Liver (tissue), 9 donors: ENCODE data around the gene WNT11. TPM values are rescaled to one million over a fixed set of nuclear protein-coding genes. Genes with fewer than 3 reads are reported as not detected.

Experiments used
- DNase-seq: peaks from one replicate; pipeline ENCODE4 v3.0.0-alpha.2; 2017; ENCODE audit warnings: low spot score
- H3K27ac ChIP-seq, 2 donors: one replicate each; pipeline ENCODE4 v1.7.0; 2013; ENCODE audit warnings: inconsistent platforms in 2 of 2, low read length in 2 of 2, control low read depth in 1 of 2, low read depth in 1 of 2, mild to moderate bottlenecking in 1 of 2
- H3K27me3 ChIP-seq, 4 donors: one replicate each; pipeline versions ENCODE4 v1.6.1 to v1.7.0; 2013; ENCODE audit warnings: low read length in 3 of 4, inconsistent platforms in 1 of 4, mild to moderate bottlenecking in 1 of 4, moderate library complexity in 1 of 4; ENCODE audit not compliant: control insufficient read depth in 4 of 4, insufficient read depth in 4 of 4
- H3K36me3 ChIP-seq, 4 donors: one replicate each; pipeline versions ENCODE4 v1.6.1 to v1.7.0; 2013; ENCODE audit warnings: low read length in 3 of 4, mild to moderate bottlenecking in 3 of 4, low read depth in 1 of 4, moderate library complexity in 1 of 4; ENCODE audit not compliant: control insufficient read depth in 4 of 4, insufficient read depth in 3 of 4
- H3K4me1 ChIP-seq, 4 donors: one replicate each; pipeline versions ENCODE4 v1.6.1 to v1.7.0; 2013; ENCODE audit warnings: low read length in 3 of 4, mild to moderate bottlenecking in 3 of 4, moderate library complexity in 1 of 4; ENCODE audit not compliant: control insufficient read depth in 4 of 4, insufficient read depth in 4 of 4
- H3K4me3 ChIP-seq, 3 donors: one replicate each; pipeline versions ENCODE4 v1.6.1 to v1.7.0; 2013; ENCODE audit warnings: low read length in 3 of 3, control low read depth in 1 of 3, low read depth in 1 of 3, mild to moderate bottlenecking in 1 of 3
- H3K9ac ChIP-seq, 2 donors: one replicate each; pipeline ENCODE4 v1.7.0; 2013; ENCODE audit warnings: low read length in 2 of 2, mild to moderate bottlenecking in 2 of 2, moderate library complexity in 2 of 2, control low read depth in 1 of 2, low read depth in 1 of 2
- H3K9me3 ChIP-seq, 4 donors: one replicate each; pipeline versions ENCODE4 v1.6.1 to v1.7.0; 2013; ENCODE audit warnings: low read length in 3 of 4; ENCODE audit not compliant: control insufficient read depth in 4 of 4
- EGR1 ChIP-seq, 2 donors: IDR thresholded peaks; 2 replicates each; pipeline ENCODE4 v1.6.1; 2016 to 2018; ENCODE audit warnings: antibody characterized with exemption in 2 of 2, low read depth in 2 of 2
- FOXA1 ChIP-seq: IDR thresholded peaks from 2 replicates; pipeline ENCODE4 v1.6.1; 2016; ENCODE audit warnings: antibody characterized with exemption
- FOXA2 ChIP-seq: IDR thresholded peaks from 2 replicates; pipeline ENCODE4 v1.6.1; 2016; ENCODE audit warnings: antibody characterized with exemption
- GABPA ChIP-seq, 2 donors: IDR thresholded peaks in 1 of 2; conservative IDR thresholded peaks in 1 of 2; 2 replicates each; pipeline ENCODE4 v1.6.1; 2016; ENCODE audit warnings: antibody characterized with exemption in 2 of 2, mild to moderate bottlenecking in 1 of 2, moderate library complexity in 1 of 2
- HNF4A ChIP-seq, 2 donors: conservative IDR thresholded peaks; 2 replicates each; pipeline ENCODE4 v1.6.1; 2016; ENCODE audit warnings: antibody characterized with exemption in 2 of 2, mild to moderate bottlenecking in 2 of 2
- HNF4G ChIP-seq: IDR thresholded peaks from 2 replicates; pipeline ENCODE4 v1.6.1; 2016; ENCODE audit warnings: antibody characterized with exemption
- JUND ChIP-seq, 2 donors: IDR thresholded peaks; 2 replicates each; pipeline ENCODE4 v1.6.1; 2016; ENCODE audit warnings: antibody characterized with exemption in 2 of 2
- NR2F2 ChIP-seq: IDR thresholded peaks from 2 replicates; pipeline ENCODE4 v1.6.1; 2016; ENCODE audit warnings: antibody characterized with exemption
- REST ChIP-seq: IDR thresholded peaks from 2 replicates; pipeline ENCODE4 v1.6.1; 2016; ENCODE audit warnings: antibody characterized with exemption, mild to moderate bottlenecking
- SP1 ChIP-seq: IDR thresholded peaks from 2 replicates; pipeline ENCODE4 v1.6.1; 2018; ENCODE audit warnings: antibody characterized with exemption, mild to moderate bottlenecking
- TAF1 ChIP-seq: conservative IDR thresholded peaks from 2 replicates; pipeline ENCODE4 v1.6.1; 2016; ENCODE audit warnings: antibody characterized with exemption, mild to moderate bottlenecking
- YY1 ChIP-seq: IDR thresholded peaks from 2 replicates; pipeline ENCODE4 v1.6.1; 2016; ENCODE audit warnings: antibody characterized with exemption, mild to moderate bottlenecking
- ZBTB33 ChIP-seq: IDR thresholded peaks from 2 replicates; pipeline ENCODE4 v1.6.1; 2016; ENCODE audit warnings: antibody characterized with exemption
- WGBS: extraction: QIAGEN DNeasy Blood & Tissue Kit; methylation state at CpG from one replicate; pipeline ENCODE4 v1.1.7; 2013; 5-methylcytosine and 5-hydroxymethylcytosine counted together
- polyA plus RNA-seq, 2 donors: library from polyadenylated mRNA; stranded (reverse) in 1 of 2; unstranded in 1 of 2; fragments of 200-250 nt in 1 of 2; fragments of >200 nt in 1 of 2; fragmentation: Nextera tagmentation in 1 of 2; extraction: Ambion mirVana in 1 of 2; gene quantifications; one replicate each; pipeline versions ENCODE4 v1.2.1 to v1.2.3, GENCODE V29; 2013 to 2015
- total RNA-seq, 2 donors: library from RNA; depleted of rRNA; stranded (reverse); fragments of >200 nt; gene quantifications; one replicate each; pipeline ENCODE4 v1.2.3, GENCODE V29; 2014
- TF ChIP-seq, protein P1 (sequence below): IDR thresholded peaks from 2 replicates; pipeline ENCODE4 v1.6.1; 2016; ENCODE audit warnings: antibody characterized with exemption
- TF ChIP-seq, protein P2 (sequence below): fragments of 150-350 bp; IDR thresholded peaks from 2 replicates; pipeline ENCODE4 v1.5.1; 2017; ENCODE audit warnings: improper control_type of control experiment, low read depth, low read length; ENCODE audit not compliant: missing input control
- donor health status: healthy.
- donor health status: healthy.
- donor health status: healthy.
- donor health status: healthy.
- donor health status: healthy.

Gene WNT11
- total and polyA plus RNA-seq, 4 donors = 1.1 to 4.8 (median 2.5) TPM

DNA sequence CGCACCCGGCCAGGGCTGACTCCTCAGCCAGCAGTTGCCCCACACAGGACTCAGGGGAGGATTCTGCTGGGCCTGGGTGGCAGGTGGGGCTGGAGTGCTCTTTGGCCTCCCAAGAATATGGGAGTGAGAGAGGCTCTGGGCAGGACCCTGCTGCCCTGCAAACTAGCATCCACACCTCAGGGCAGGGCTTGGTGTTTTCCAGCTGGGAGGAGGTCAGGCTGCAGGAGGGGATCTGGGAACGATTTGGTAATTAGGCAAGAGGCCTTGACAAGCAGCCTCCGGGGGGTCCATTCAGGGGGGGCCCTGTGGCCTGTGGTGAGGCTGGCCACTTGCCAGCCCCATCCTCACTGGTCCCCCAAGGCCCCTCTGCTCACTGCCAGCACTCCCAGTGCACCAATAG lies 35.8 kb downstream of the WNT11 start:
- Histone ChIP-seq H3K27me3 (no peaks in the 10 kb centered on the region), H3K36me3 (no peaks in the 10 kb centered on the region), H3K9me3 (no peaks in the 10 kb centered on the region), H3K27ac (no peak overlapping the region), H3K4me1 (no peaks in the 10 kb centered on the region), H3K9ac (no peak overlapping the region), H3K4me3 (no peak overlapping the region)
- TF ChIP-seq NR2F2 = no peak
- WGBS = 76% methylated on average over 4 of the region's 4 CpGs
- no peak for DNase-seq

- no peak overlapping the region for H3K4me3 ChIP-seq
- H3K9ac ChIP-seq = no peak overlapping the region
- no peak overlapping the region for H3K27ac ChIP-seq
- H3K27me3 ChIP-seq = no peaks in the 10 kb centered on the region
- DNase-seq = no peak
- no peaks in the 10 kb centered on the region for H3K4me1 ChIP-seq
- no peaks in the 10 kb centered on the region for H3K9me3 ChIP-seq
- H3K36me3 ChIP-seq = no peaks in the 10 kb centered on the region
- 82% methylated on average over 15 of the region's 15 CpGs for WGBS
- no peak for TF ChIP-seq SP1
- TF ChIP-seq, protein P1, sequence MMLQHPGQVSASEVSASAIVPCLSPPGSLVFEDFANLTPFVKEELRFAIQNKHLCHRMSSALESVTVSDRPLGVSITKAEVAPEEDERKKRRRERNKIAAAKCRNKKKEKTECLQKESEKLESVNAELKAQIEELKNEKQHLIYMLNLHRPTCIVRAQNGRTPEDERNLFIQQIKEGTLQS = no peak
- TF ChIP-seq, protein P2, sequence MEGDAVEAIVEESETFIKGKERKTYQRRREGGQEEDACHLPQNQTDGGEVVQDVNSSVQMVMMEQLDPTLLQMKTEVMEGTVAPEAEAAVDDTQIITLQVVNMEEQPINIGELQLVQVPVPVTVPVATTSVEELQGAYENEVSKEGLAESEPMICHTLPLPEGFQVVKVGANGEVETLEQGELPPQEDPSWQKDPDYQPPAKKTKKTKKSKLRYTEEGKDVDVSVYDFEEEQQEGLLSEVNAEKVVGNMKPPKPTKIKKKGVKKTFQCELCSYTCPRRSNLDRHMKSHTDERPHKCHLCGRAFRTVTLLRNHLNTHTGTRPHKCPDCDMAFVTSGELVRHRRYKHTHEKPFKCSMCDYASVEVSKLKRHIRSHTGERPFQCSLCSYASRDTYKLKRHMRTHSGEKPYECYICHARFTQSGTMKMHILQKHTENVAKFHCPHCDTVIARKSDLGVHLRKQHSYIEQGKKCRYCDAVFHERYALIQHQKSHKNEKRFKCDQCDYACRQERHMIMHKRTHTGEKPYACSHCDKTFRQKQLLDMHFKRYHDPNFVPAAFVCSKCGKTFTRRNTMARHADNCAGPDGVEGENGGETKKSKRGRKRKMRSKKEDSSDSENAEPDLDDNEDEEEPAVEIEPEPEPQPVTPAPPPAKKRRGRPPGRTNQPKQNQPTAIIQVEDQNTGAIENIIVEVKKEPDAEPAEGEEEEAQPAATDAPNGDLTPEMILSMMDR = no peak
These were observed 36.8 kb downstream of the WNT11 start for GRCh38 chr11:76169473-76169896.

- Histone ChIP-seq H3K27me3 (no peaks in the 10 kb centered on the region), H3K4me1 (no peaks in the 10 kb centered on the region), H3K9me3 (no peaks in the 10 kb centered on the region), H3K36me3 (no peaks in the 10 kb centered on the region), H3K9ac (no peak overlapping the region), H3K4me3 (no peak overlapping the region), H3K27ac (no peak overlapping the region)
- WGBS = 81% methylated on average over 13 of the region's 13 CpGs
- TF ChIP-seq REST (no peak), GABPA (IDR thresholded peaks at IDR 0.05 in 1 of 2, conservative IDR thresholded peaks at IDR 0.05 in 1 of 2) (no peak), HNF4A (conservative IDR thresholded peaks at IDR 0.05) (no peak), JUND (IDR thresholded peaks at IDR 0.05) (no peak), EGR1 (IDR thresholded peaks at IDR 0.05; ENCODE audit: low read depth in 2 of 2) (no peak), TAF1 (no peak), FOXA2 (no peak), FOXA1 (no peak), YY1 (no peak), NR2F2 (no peak), ZBTB33 (no peak), HNF4G (no peak)
- TF ChIP-seq, protein P2 = no peak
- TF ChIP-seq, protein P1 = no peak
- no peak for DNase-seq
These were observed 38.7 kb downstream of the WNT11 start for GRCh38 chr11:76167590-76167989.
